NB4 (cell line): ENCODE data around the gene GOLGB1.

Experiments
- CTCF ChIP-seq: IDR thresholded peaks from one replicate; pipeline ENCODE4 v1.5.1; 2012; ENCODE audit warnings: low read depth, low read length
- POLR2A ChIP-seq: IDR thresholded peaks from 2 replicates; pipeline ENCODE4 v1.6.1; 2011; ENCODE audit warnings: mild to moderate bottlenecking; ENCODE audit not compliant: insufficient read length; ENCODE audit errors: extremely low read depth

GRCh38 chr3:121757087-121757811, 7.7 kb upstream of the GOLGB1 start:
- TF ChIP-seq CTCF (no peak), POLR2A (no peak)
